Activated CD8-positive, alpha-beta memory T cell treated with anti-CD3 and anti-CD28 coated beads, Interleukin-2, amount 50 U/mL, for 24 hours (primary cell): Measurements from ENCODE around the gene ARL2.
"Not testable (repeated sequence)": the region's sequence is repeated elsewhere in the genome, so short reads cannot be mapped to it uniquely, and the experiment has no call there.

Experiments
- DNase-seq: peaks from one replicate; pipeline ENCODE4 v3.0.0-alpha.2; 2020; ENCODE audit errors: extremely low read depth

The ARL2 gene

DNA sequence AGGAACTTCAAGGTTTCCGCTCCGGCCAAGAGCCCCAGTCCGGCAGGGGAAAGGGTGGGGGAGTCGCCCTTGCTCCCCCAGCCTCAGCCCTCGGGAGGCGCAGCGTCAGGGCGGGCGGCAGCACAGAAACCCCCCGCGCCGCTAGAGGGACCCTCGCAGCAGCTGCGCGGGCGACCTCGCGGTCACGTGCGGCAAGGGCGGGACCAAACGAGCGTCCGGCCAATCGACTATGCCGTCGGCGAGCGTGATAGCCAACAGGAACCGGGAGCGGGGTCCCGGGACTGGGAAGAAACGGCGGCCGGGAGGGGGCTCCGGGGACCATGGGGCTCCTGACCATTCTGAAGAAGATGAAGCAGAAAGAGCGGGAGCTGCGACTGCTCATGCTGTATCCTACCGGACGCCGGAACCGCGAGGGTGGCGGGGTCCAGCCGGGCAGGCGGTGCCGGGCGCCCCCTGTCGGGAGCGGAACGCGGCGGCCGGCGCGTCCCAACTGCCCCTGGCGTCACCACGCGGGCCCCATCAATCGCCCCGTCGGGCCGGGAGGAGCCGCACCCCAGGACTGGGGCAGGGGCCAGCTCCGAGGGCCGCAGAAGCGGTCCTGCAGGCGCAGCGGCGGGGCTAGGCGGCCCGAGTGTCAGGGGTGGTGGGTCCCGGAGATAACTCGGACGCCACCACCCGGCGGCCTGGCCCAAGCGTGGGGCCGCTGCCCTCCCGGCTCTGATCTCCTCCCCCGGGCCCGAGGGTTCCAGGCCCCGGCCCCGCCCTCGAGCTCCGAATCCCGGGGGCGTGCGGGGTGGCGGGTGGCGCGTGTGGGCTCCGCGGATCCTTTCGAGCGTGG is at the start of gene ARL2:
Gene ARL2 (plus strand): TSS at position 273 of the 838 bp plus-strand sequence. CDS start 48 bp downstream, at position 321.
- DNase-seq, result peak; percentile 63

DNA sequence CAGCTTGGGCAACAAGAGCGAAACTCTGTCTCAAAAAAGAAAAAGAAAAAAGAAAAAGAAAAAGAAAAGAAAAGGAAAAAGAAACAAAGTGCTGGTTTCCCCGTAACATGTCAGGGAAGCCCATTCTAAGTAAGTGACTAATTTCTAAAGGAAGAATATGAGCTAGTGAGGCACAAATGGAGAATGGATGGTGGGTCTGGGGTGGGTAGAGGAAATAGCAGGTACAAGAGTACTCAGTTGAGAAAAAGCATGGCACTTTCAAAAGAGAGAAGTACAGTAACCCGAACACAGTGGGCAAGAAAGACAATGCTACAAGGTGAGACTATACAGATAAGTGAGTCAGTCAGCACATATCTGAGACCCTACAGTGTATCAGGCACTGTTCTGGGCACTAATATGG is 46.6 kb upstream of the ARL2 start:
- no peak for DNase-seq

DNA sequence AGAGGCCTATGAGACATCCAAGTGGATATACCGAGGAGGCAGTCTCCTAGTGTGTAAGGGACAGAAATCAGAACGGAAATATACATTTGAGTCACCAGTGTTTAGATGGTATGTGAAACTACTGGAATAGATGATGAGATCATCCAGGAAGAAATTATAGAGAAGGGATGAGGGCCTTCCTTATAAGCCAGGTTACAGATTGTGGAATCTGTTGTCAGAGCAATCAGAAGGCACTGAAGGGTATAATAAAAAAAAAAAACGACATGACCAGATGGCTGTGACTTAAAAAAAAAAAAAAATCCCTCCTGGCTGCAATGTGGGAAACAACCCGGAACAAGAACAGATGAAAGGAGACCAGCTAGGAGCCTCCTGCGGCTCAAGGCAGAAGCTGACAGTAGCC is 44.8 kb upstream of the ARL2 start:
- DNase-seq, result no peak

DNA sequence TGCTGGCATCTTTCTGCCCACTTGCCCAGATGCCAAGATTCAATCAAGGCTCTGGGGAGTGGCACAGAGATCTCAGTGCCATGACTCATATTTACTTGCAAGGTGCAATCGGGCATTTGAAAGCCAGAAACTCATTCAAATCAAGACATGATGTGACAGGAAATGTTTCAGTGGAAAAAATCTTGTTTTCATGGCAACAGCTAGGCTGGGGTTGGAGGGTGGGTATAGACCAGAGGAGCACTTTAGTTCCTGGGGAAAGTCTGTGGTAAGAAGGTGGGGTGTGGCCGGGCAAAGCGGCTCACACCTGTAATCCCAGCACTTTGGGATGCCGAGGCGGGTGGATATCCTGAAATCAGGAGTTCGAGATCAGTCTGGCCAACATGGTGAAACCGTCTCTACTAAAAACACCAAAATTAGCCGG is 43.2 kb upstream of the ARL2 start:
- DNase-seq, result no peak

DNA sequence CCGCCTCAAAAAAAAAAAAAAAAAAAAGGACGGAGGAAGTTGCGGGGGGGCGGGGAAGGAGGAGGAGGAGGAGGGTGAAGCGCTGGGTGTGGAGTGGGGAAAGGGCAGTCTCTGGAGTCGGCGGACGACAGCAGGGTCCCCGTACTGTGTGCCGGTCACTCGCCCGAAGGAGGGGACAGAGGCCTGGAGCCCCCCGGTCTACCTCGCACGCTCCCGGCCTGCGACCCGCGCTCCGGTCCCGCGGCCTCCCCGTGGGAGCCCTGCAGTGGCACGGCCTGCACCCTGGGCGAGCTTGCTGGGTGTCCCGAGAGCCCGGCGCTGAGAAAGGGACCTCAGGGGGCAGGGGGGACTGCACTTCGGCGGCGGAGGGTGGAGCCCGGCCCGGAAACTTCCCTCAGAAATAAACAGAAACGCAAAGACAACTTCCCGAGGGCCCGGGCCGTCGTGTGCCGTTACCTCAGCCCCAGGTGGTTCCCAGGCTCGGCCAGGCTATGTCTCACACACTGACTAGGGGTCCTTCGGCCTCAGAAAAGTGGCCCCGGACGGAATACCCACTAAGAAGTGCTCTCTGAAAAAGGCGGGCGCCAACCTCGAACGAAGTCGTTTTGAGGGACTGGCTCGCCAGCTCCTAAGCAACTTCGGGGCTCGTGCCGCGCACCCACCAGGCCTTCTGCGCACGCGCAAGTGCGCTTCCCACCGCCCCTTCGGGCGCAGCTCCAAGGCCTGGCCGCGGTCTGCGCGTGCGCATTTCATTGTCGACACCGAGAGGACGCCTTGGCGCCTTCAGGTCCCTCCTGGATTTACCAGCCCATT is 42.3 kb upstream of the ARL2 start, which contains the start of gene MAJIN:
Gene MAJIN (minus strand): TSS at position 688 of the 813 bp plus-strand sequence. CDS start 12,703 bp downstream, outside the sequence.
- DNase-seq, result peak; percentile 70

DNA sequence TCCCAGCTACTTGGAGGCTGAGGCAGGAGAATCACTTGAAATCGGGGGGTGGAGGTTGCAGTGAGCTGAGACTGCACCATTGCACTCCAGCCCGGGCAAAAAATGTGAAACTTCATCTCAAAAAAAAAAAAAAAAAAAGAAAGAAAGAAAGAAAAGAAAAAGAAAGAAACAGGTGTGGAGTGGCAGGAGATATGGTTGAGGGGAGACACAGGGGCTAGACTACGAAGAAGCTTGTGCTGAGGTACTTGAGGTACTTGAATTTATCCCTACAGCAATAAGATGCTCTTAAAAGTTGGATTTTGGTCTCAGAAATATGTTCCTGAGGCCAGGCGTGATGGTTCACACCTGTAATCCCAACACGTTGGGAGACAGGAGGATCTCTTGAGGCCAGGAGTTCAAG is 39.8 kb upstream of the ARL2 start:
- DNase-seq, result no peak

DNA sequence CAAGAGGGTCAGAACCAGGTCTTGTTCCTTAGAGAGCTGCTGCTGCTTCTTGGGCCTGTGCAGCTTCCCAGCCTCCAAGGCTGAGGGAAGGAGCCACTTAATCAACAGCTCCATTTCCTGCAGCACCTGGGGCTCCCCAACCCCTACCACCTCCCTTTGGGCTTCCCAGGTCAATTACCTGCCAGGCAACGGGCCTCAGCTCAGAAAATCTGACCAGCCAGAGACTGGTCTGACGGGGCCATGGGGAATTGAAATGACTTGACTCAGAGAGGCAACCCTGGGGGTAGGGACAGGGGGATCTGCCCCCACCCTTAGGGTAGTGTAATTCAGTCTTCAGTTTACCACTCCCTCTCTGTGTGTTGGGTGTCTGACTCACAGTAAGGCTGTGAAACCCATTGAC is 37.3 kb upstream of the ARL2 start:
- DNase-seq, result no peak

DNA sequence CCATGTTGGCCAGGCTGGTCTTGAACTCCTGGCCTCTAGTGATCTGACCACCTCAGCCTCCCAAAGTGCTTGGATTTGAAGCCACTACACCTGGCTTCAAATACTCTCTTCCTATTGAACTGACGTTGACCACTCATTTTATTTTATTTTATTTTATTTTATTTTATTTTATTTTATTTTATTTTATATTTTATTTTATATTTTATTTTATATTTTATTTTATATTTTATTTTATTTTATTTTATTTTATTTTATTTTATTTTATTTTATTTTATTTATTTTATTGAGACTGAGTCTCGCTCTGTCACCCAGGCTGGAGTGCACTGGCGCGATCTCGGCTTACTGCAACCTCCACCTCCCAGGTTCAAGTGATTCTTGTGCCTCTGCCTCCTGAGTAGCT is 30.6 kb upstream of the ARL2 start:
- not testable (repeated sequence) for DNase-seq

DNA sequence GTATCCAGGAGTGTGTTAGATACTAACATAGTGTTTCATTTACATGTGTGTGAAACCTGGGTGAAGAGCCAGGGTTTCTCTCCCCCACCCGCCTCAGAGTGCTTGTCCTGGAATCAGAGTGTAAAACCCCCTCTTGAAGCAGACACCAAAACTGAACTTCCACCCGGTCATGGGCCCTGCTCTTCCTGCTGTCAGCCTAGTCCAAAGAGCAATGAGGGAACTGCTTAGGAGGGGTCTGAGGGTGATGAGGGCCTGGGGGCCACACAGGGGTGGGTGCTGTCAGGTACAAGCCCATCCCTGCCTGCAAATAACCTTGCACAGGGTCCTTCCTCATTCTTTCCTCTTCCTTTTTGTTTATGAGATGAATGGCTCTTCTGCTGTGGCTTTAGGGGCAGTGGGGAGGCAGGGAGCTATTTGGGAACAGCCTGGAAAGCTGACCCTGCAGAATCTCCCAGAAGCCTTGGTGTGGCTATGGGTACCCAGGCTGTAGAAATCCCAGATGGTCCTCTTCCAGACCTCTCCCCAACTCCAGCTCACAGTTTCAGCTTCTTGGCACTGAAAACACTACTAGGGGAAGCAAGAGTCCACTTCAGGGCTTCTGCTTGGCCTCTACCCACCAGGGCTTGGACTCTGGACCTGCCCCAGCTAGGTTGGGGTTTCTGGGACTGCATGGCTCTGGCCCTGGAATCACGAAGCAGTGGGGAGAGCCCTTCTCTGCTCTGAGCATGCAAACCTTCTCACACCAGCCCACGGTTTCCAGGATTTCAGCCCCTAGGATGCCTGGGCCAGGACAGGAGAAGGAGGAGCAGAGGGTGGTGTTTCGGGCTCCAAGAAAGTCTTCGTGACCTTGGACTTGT is 25.7 kb upstream of the ARL2 start:
- DNase-seq, result no peak

DNA sequence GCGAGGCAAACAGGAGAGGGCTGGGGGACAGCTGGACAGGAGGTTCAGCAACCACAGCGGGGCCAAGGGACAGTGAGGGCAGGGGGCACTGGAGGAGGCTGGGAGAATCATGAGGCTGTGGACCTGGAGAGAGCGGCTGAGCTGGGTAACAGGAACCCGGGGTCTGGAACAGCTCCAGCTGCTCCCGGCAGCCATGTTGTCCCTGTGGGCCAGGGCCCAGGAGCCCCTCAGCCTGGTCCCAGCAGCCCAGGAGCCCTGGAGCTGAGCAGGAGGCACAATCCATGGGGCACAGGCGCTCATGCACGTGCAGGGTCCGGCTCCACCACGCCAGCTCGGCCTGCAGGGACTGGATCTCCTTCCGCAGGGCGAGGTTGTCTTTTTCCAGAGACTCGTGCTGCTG is 24.5 kb upstream of the ARL2 start:
- no peak for DNase-seq

DNA sequence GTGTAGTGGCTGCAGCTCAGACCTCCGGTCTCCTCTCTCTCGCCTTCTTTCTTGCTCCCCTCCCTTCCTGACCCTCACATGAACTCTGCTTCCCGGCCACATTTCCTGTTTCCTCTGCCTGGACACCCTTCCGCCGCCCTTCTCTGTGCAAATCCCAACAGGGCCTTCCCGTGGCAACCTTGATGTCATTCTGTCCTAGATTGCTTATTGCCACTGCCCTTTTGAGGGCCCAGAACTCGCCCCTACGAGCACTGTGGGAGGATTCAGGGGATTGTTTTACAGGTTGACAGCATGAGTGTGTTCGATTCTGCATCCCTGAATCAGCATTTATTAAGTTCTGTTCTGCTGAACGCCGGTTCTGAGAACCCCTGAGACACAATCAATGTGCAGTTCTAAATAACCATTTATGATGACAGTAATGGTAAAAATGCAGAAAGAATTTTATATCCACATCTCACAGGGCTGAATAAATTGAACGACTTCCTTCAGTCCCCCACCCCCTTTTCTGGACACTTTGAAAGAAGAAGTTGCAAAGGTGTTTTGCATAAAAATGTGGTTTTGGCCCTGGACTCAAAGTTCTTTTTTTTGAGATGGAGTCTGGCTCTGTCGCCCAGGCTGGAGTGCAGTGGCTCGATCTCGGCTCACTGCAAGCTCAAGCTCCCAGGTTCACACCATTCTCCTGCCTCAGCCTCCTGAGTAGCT is 23.6 kb upstream of the ARL2 start:
- DNase-seq, result no peak

DNA sequence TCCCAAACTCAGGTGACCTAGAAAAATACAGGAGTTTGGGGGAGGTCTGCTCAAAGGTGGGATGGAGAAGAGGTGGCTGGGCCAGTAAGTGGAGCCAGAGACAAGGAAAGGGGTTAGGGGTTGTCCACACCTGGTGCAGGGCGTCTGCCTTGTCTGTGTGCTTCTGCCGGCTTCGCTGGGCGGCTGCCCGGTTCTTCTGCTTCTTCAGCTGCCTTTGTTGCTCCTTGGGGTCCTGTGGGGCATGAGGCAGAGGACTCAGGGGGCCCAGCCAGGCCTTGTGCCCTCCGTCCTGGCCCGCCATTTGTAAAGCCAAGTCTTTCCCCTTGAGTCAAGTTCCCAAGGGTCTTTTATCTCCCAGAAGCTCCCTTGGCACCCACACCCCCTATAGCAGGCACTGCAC is 19.6 kb upstream of the ARL2 start:
- no peak for DNase-seq

DNA sequence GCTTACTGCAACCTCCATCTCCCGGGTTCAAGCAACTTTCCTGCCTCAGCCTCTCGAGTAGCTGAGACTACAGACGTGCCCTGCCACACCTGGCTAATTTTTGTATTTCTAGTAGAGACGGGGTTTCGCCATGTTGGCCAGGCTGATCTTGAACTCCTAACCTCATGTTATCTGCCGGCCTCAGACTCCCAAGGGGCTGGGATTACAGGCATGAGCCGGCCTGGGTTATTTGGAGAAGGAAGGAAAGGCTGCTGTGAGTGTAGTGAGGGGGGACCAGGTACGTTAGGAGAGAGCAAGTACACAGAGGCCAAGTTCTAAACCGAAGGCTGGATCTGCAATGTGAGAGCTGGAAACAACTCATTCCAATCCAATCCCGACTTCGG is 17.6 kb upstream of the ARL2 start:
- DNase-seq, result no peak

DNA sequence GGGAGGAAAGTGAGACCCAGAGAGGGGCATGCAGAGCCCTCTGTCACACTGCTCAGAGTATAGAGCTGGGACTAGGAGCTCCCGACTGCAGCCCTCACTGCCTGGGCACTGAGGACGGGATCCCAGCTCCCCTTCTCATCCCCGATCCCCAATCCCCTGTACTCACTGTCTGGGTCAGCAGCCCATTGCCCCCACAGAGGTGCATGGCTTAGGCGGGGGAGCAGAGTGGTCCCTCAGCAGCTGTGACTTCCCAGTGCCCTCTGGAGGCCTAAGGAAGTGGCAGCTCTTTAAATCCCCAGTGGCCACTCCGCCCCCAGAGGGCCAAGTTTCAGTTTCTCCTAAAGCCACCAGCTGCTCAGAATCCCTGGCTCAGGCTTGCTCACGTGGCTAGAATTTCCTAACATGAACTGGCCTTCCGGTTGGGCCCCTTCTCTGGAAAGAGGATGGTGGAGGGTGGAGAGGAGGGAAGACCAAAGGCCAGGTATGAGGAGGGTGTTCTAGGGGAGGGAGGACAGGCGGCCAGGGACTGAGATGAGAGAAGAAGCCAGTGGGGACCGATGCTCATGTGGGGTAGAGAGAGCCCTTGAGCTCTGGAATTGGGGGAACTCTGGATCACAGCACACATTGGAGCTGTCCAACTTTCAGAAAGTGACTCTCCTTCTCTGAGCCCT is 17.1 kb upstream of the ARL2 start, which contains the start of gene BATF2:
Gene BATF2 (minus strand): TSS at position 262 of the 671 bp plus-strand sequence. CDS start 57 bp downstream, at position 205.
- no peak for DNase-seq

DNA sequence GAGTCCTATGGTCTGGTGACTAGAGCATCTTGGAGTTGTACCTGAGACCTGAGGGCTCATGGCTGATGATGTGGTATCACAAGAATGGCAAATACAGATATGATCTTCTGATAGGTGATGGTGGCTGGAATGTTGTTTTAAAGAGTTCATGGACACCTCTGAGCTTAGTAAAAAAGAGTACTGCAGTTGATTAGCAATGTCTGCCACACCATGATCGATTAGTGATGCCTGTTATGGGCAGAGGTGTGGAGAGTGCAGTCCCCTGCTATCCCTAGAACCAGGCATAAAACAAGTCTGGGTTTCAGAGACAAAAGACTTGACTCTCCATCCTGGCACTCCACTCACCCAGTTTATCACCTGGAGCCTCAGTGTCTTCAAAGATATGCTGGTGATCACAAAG is 15.8 kb upstream of the ARL2 start:
- no peak for DNase-seq

DNA sequence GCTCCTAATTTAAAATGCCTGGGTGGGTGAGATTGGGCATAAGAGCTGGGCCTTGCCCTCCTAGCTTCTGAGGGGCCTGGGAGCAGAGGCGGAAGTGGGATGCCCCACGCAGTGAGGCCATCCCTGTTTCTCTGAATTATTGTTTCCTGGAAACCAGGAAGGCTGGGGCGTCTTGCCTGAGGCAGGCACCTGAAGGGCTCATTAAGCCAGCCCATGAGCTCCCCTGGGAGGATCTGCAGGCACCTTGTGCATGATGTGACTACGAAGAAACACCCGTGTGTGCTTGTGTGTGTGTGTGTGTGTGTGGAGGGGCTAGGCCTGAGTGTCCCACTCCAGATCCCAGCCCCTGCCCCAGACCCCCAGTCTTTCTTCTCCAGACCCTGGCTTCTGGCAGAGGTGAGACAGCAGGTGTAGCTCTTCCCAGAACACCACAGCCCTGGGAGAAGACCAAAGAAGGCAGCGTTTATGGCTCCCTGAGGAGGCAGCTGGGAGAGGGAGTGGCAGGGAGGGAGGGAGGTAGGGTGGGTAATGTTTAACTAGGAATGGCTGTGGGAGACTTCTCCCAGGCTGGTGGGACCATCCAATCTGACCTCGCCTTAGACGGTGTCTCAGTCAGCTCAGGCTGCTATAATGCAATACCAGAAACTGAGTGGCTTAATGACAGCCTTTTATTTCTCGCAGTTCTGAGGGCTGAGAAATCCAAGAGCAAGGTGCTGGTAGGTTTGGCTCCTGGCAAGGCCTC is 15.1 kb upstream of the ARL2 start:
- no peak for DNase-seq

DNA sequence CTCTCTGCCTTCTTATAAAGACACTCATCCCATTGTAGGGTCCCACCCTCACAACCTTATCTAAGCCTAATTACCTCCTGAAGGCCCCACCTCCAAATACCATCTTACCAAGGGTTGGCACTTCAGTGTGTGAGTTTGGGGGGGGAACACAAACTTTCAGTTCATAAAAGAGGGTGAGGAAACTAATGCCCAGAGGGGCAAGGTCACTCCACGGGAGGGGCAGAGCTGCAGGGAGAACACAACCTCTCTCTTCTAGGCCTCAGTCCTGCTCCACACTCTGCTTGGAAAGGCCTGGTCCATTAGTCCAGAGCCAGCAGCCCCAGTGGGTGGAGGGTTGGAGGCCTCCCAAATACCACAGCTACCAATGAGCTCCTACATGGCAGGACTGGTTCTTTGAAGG is 14.5 kb upstream of the ARL2 start:
- DNase-seq, result no peak

DNA sequence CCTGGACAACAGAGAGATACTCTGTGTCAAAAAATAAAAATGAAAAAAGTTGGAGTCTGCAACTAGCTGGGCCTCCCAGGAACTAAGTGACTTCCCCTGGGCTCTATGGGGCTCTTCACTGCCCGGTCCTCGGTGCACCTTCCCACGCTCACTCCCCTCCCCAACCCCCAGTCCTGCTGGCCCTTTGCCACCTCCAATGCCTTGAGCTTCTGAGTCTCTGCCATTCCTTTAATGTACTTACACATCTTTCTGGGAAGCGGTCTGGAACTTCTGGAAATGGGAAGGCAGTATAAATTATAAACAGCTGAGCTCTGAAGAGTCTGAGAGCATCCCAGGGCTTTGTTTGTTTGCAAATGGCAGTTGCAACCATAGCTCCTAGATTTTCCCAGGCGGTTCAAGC is 11.3 kb upstream of the ARL2 start:
- no peak for DNase-seq

DNA sequence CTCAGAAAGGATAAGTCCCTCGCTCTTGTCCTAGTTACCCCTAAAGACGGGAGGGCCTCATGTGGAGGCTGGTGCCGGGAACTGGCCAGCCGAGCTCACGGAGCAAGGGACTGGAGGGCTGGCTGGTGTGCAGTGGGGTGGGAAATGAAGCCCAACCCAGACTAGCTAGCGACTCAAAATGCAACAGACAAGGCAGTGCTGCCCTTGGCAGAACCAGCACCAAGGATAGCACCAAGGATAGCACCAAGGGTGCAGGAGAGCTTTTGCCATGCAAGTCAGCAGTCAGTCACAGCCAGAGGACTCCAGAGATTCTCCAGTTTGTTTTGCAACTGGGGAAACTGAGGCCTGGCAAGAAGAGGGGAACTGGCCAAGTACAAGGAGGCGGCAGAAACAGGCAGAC is 10.7 kb upstream of the ARL2 start:
- no peak for DNase-seq

DNA sequence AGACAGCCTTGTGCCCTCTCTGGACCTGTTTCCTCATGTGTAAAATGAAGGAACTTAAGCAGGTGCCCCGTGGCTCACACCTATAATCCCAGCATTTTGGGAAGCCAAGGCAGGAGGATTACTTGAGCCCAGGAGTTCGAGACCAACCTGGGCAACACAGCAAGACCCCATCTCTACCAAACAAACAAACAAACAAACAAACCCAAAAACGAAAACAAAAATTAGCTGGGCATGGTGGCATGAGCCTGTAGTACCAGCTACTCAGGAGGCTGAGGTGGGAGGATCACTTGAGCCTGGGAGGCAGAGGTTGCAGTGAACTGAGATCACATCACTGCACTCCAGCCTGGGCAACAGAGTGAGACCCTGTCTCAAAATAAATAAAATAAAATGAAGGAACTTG is 10.0 kb upstream of the ARL2 start:
- not testable (repeated sequence) for DNase-seq
